WTC11 (cell line): Measurements from ENCODE around the gene TMEM161B.

Experiments used
- CREB1 ChIP-seq: sonication (generic); formaldehyde crosslinking; IDR thresholded peaks from 2 replicates; pipeline ENCODE4 v1.8.0; 2023; ENCODE audit warnings: mild to moderate bottlenecking, missing genetic modification reagents
- ETV6 ChIP-seq: sonication (generic); formaldehyde crosslinking; IDR thresholded peaks from 2 replicates; pipeline ENCODE4 v1.8.1; 2022; ENCODE audit warnings: mild to moderate bottlenecking, missing genetic modification reagents
- FOXP1 ChIP-seq: sonication (generic); formaldehyde crosslinking; IDR thresholded peaks from 2 replicates; pipeline ENCODE4 v1.8.0; 2022; ENCODE audit warnings: missing genetic modification reagents, mild to moderate bottlenecking, moderate library complexity, borderline replicate concordance
- NFATC4 ChIP-seq: fragments of 250-450 bp; sonication (Bioruptor Pico); IDR thresholded peaks from 2 replicates; pipeline ENCODE4 v1.9.0; 2021; ENCODE audit warnings: mild to moderate bottlenecking
- NFYB ChIP-seq: sonication (generic); formaldehyde crosslinking; conservative IDR thresholded peaks from 2 replicates; pipeline ENCODE4 v1.8.0; 2022; ENCODE audit warnings: low read depth, missing genetic modification reagents
- NR3C1 ChIP-seq: sonication (generic); formaldehyde crosslinking; conservative IDR thresholded peaks from 2 replicates; pipeline ENCODE4 v1.8.1; 2023; ENCODE audit warnings: low read depth, mild to moderate bottlenecking, missing genetic modification reagents
- SMAD3 ChIP-seq: sonication (generic); formaldehyde crosslinking; IDR thresholded peaks from 2 replicates; pipeline ENCODE4 v1.8.0; 2022; ENCODE audit warnings: missing genetic modification reagents, mild to moderate bottlenecking, borderline replicate concordance
- TP53 ChIP-seq: sonication (generic); formaldehyde crosslinking; IDR thresholded peaks from 2 replicates; pipeline ENCODE4 v1.8.1; 2023; ENCODE audit warnings: mild to moderate bottlenecking, missing genetic modification reagents
- TF ChIP-seq, protein P1 (sequence below): fragments of 200-600 bp; IDR thresholded peaks from 2 replicates; pipeline ENCODE4 v1.8.0; 2022; ENCODE audit warnings: antibody characterized with exemption
- TF ChIP-seq, protein P2 (sequence below): sonication (generic); formaldehyde crosslinking; IDR thresholded peaks from 2 replicates; pipeline ENCODE4 v1.8.1; 2023; ENCODE audit warnings: mild to moderate bottlenecking, missing genetic modification reagents, moderate library complexity
- TF ChIP-seq, protein P3 (sequence below): sonication (generic); formaldehyde crosslinking; conservative IDR thresholded peaks from 2 replicates; pipeline ENCODE4 v1.8.1; 2023; ENCODE audit warnings: mild to moderate bottlenecking, low read depth, missing genetic modification reagents, moderate library complexity
- TF ChIP-seq, protein P4 (sequence below): sonication (generic); formaldehyde crosslinking; IDR thresholded peaks from 2 replicates; pipeline ENCODE4 v1.8.1; 2022; ENCODE audit warnings: low read depth, mild to moderate bottlenecking, moderate library complexity, missing genetic modification reagents, borderline replicate concordance
- TF ChIP-seq, protein P5 (sequence below): fragments of 250-450 bp; sonication (Bioruptor Pico); IDR thresholded peaks from 2 replicates; pipeline ENCODE4 v1.9.0; 2021; ENCODE audit warnings: moderate library complexity, mild to moderate bottlenecking, inconsistent platforms, borderline replicate concordance
- TF ChIP-seq, protein P6 (sequence below): sonication (generic); formaldehyde crosslinking; IDR thresholded peaks from 2 replicates; pipeline ENCODE4 v1.8.0; 2022; ENCODE audit warnings: mild to moderate bottlenecking, missing genetic modification reagents

DNA sequence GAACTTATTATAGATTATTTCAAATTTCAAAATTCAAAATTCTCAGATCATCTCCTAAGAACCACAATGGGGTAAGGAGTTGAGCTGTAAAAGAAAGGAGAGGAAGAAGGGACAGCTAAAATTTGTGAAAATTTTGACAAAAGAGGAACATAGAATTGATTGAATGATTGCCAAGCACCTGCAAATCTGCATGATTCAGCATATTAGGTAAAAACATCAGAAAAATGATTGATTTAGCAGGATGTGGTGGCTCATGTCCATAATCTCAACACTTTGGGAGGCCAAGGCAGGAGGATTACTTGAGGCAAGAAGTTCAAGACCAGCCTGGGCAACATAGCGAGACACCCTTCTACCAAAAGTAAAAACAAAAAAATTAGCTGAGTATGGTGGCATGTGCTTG lies 14.3 kb downstream of the TMEM161B start:
- TF ChIP-seq, protein P1, sequence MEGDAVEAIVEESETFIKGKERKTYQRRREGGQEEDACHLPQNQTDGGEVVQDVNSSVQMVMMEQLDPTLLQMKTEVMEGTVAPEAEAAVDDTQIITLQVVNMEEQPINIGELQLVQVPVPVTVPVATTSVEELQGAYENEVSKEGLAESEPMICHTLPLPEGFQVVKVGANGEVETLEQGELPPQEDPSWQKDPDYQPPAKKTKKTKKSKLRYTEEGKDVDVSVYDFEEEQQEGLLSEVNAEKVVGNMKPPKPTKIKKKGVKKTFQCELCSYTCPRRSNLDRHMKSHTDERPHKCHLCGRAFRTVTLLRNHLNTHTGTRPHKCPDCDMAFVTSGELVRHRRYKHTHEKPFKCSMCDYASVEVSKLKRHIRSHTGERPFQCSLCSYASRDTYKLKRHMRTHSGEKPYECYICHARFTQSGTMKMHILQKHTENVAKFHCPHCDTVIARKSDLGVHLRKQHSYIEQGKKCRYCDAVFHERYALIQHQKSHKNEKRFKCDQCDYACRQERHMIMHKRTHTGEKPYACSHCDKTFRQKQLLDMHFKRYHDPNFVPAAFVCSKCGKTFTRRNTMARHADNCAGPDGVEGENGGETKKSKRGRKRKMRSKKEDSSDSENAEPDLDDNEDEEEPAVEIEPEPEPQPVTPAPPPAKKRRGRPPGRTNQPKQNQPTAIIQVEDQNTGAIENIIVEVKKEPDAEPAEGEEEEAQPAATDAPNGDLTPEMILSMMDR, result no peak
- TF ChIP-seq NFYB (CRISPR knock-in tag) (no peak), ETV6 (CRISPR knock-in tag) (no peak), SMAD3 (no peak), CREB1 (CRISPR knock-in tag) (no peak), TP53 (CRISPR knock-in tag) (no peak), NFATC4 (CRISPR knock-in tag) (no peak), NR3C1 (CRISPR knock-in tag) (no peak), FOXP1 (CRISPR knock-in tag) (no peak)
- TF ChIP-seq, protein P2, sequence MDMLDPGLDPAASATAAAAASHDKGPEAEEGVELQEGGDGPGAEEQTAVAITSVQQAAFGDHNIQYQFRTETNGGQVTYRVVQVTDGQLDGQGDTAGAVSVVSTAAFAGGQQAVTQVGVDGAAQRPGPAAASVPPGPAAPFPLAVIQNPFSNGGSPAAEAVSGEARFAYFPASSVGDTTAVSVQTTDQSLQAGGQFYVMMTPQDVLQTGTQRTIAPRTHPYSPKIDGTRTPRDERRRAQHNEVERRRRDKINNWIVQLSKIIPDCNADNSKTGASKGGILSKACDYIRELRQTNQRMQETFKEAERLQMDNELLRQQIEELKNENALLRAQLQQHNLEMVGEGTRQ (CRISPR knock-in tag), result no peak
- TF ChIP-seq, protein P3, sequence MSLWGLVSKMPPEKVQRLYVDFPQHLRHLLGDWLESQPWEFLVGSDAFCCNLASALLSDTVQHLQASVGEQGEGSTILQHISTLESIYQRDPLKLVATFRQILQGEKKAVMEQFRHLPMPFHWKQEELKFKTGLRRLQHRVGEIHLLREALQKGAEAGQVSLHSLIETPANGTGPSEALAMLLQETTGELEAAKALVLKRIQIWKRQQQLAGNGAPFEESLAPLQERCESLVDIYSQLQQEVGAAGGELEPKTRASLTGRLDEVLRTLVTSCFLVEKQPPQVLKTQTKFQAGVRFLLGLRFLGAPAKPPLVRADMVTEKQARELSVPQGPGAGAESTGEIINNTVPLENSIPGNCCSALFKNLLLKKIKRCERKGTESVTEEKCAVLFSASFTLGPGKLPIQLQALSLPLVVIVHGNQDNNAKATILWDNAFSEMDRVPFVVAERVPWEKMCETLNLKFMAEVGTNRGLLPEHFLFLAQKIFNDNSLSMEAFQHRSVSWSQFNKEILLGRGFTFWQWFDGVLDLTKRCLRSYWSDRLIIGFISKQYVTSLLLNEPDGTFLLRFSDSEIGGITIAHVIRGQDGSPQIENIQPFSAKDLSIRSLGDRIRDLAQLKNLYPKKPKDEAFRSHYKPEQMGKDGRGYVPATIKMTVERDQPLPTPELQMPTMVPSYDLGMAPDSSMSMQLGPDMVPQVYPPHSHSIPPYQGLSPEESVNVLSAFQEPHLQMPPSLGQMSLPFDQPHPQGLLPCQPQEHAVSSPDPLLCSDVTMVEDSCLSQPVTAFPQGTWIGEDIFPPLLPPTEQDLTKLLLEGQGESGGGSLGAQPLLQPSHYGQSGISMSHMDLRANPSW (CRISPR knock-in tag), result no peak
- TF ChIP-seq, protein P4, sequence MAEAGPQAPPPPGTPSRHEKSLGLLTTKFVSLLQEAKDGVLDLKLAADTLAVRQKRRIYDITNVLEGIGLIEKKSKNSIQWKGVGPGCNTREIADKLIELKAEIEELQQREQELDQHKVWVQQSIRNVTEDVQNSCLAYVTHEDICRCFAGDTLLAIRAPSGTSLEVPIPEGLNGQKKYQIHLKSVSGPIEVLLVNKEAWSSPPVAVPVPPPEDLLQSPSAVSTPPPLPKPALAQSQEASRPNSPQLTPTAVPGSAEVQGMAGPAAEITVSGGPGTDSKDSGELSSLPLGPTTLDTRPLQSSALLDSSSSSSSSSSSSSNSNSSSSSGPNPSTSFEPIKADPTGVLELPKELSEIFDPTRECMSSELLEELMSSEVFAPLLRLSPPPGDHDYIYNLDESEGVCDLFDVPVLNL (CRISPR knock-in tag), result no peak
- TF ChIP-seq, protein P5, sequence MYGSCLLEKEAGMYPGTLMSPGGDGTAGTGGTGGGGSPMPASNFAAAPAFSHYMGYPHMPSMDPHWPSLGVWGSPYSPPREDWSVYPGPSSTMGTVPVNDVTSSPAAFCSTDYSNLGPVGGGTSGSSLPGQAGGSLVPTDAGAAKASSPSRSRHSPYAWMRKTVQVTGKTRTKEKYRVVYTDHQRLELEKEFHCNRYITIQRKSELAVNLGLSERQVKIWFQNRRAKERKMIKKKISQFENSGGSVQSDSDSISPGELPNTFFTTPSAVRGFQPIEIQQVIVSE (CRISPR knock-in tag), result no peak
- TF ChIP-seq, protein P6, sequence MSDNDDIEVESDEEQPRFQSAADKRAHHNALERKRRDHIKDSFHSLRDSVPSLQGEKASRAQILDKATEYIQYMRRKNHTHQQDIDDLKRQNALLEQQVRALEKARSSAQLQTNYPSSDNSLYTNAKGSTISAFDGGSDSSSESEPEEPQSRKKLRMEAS (CRISPR knock-in tag), result no peak
